H9 (cell line): ENCODE data around the gene MASP2. TPM values are rescaled to one million over a fixed set of nuclear protein-coding genes. Genes with fewer than 3 reads are reported as not detected.

Source experiments
- DNase-seq: peaks from one replicate; pipeline ENCODE4 v3.0.0-alpha.2; 2017
- H2AFZ ChIP-seq: one replicate; pipeline ENCODE4 v1.6.1; 2013; ENCODE audit warnings: mild to moderate bottlenecking, low read length, control low read depth, moderate library complexity
- H2AK5ac ChIP-seq: 2 replicates; pipeline ENCODE4 v1.6.1; 2013; ENCODE audit warnings: low read length, control low read depth, mixed read lengths; ENCODE audit not compliant: insufficient read length
- H2BK120ac ChIP-seq: one replicate; pipeline ENCODE4 v1.6.1; 2013; ENCODE audit warnings: low read depth, mild to moderate bottlenecking, low read length, control low read depth, inconsistent platforms; ENCODE audit not compliant: poor library complexity, severe bottlenecking
- H2BK12ac ChIP-seq: 2 replicates; pipeline ENCODE4 v1.6.1; 2013; ENCODE audit warnings: low read length, control low read depth, mixed read lengths, low read depth; ENCODE audit not compliant: insufficient read length
- H2BK15ac ChIP-seq: 2 replicates; pipeline ENCODE4 v1.6.1; 2013; ENCODE audit warnings: low read depth, low read length, control low read depth
- H2BK20ac ChIP-seq: one replicate; pipeline ENCODE4 v1.6.1; 2013; ENCODE audit warnings: low read depth, mild to moderate bottlenecking, low read length, control low read depth, inconsistent platforms; ENCODE audit not compliant: poor library complexity, severe bottlenecking
- H2BK5ac ChIP-seq: 2 replicates; pipeline ENCODE4 v1.6.1; 2013; ENCODE audit warnings: low read length, control low read depth, mixed read lengths; ENCODE audit not compliant: insufficient read length
- H3K14ac ChIP-seq: 2 replicates; pipeline ENCODE4 v1.6.1; 2013; ENCODE audit warnings: low read length, control low read depth; ENCODE audit not compliant: insufficient read depth
- H3K18ac ChIP-seq: 2 replicates; pipeline ENCODE4 v1.6.1; 2013; ENCODE audit warnings: low read depth, mild to moderate bottlenecking, mixed read lengths, low read length, control low read depth; ENCODE audit not compliant: insufficient read length
- H3K23ac ChIP-seq: 2 replicates; pipeline ENCODE4 v1.6.1; 2013; ENCODE audit warnings: low read length, control low read depth, mixed read lengths, low read depth; ENCODE audit not compliant: insufficient read length
- H3K23me2 ChIP-seq: 2 replicates; pipeline ENCODE4 v1.6.1; 2013; ENCODE audit warnings: low read depth, mild to moderate bottlenecking, mixed read lengths, low read length, control low read depth; ENCODE audit not compliant: insufficient read length, poor library complexity, severe bottlenecking
- H3K27ac ChIP-seq: 2 replicates; pipeline ENCODE4 v1.5.1; 2013; ENCODE audit warnings: low read length, control low read depth, mixed read lengths, low read depth; ENCODE audit not compliant: insufficient read length
- H3K27me3 ChIP-seq: 2 replicates; pipeline ENCODE4 v1.6.1; 2013; ENCODE audit warnings: low read length, control low read depth, inconsistent platforms; ENCODE audit not compliant: insufficient read depth
- H3K4ac ChIP-seq: 2 replicates; pipeline ENCODE4 v1.6.1; 2013; ENCODE audit warnings: low read depth, mild to moderate bottlenecking, control low read depth, inconsistent platforms, low read length, moderate library complexity
- H3K4me1 ChIP-seq: 2 replicates; pipeline ENCODE4 v1.6.1; 2013; ENCODE audit warnings: low read length, control low read depth, inconsistent platforms; ENCODE audit not compliant: insufficient read depth
- H3K4me2 ChIP-seq: 2 replicates; pipeline ENCODE4 v1.6.1; 2013; ENCODE audit warnings: low read length, control low read depth, mixed read lengths; ENCODE audit not compliant: insufficient read length, insufficient read depth
- H3K56ac ChIP-seq: 2 replicates; pipeline ENCODE4 v1.6.1; 2013; ENCODE audit warnings: low read depth, mild to moderate bottlenecking, mixed read lengths, low read length, control low read depth; ENCODE audit not compliant: insufficient read length
- H3K79me1 ChIP-seq: 2 replicates; pipeline ENCODE4 v1.6.1; 2013; ENCODE audit warnings: low read depth, mild to moderate bottlenecking, moderate library complexity, low read length, control low read depth, inconsistent platforms; ENCODE audit not compliant: insufficient read depth, poor library complexity, severe bottlenecking
- H3K79me2 ChIP-seq: 2 replicates; pipeline ENCODE4 v1.6.1; 2013; ENCODE audit warnings: low read length, control low read depth, inconsistent platforms; ENCODE audit not compliant: insufficient read depth
- H3K9ac ChIP-seq: 2 replicates; pipeline ENCODE4 v1.6.1; 2013; ENCODE audit warnings: low read length, control low read depth, mixed read lengths; ENCODE audit not compliant: insufficient read length; ENCODE audit errors: extremely low read depth
- H3K9me3 ChIP-seq: one replicate; pipeline ENCODE4 v1.6.1; 2013; ENCODE audit warnings: low read depth, low read length, inconsistent platforms; ENCODE audit not compliant: control insufficient read depth
- H3T11ph ChIP-seq: one replicate; pipeline ENCODE4 v1.6.1; 2013; ENCODE audit warnings: mild to moderate bottlenecking, low read length, control low read depth, inconsistent platforms
- H4K20me1 ChIP-seq: one replicate; pipeline ENCODE4 v1.6.1; 2013; ENCODE audit not compliant: control insufficient read depth, insufficient read length, insufficient read depth
- H4K5ac ChIP-seq: 2 replicates; pipeline ENCODE4 v1.6.1; 2013; ENCODE audit warnings: low read depth, mild to moderate bottlenecking, mixed read lengths, low read length, control low read depth; ENCODE audit not compliant: insufficient read length
- H4K8ac ChIP-seq: replicated peaks from 2 replicates; pipeline ENCODE4 v1.6.1; 2013; ENCODE audit warnings: low read length, control low read depth, mixed read lengths, low read depth; ENCODE audit not compliant: insufficient read length
- H4K91ac ChIP-seq: 2 replicates; pipeline ENCODE4 v1.6.1; 2013; ENCODE audit warnings: low read depth, mild to moderate bottlenecking, moderate library complexity, mixed read lengths, low read length, control low read depth; ENCODE audit not compliant: insufficient read length
- H3K27ac Mint-ChIP-seq, 3 experiments: 2 replicates in 2 of 3; 3 replicates in 1 of 3; pipeline ENCODE4 v1.8.0; 2020 to 2021; ENCODE audit warnings: mixed read lengths in 3 of 3, mild to moderate bottlenecking in 1 of 3, moderate library complexity in 1 of 3
- H3K27me3 Mint-ChIP-seq: 2 replicates; pipeline ENCODE4 v1.8.0; 2021; ENCODE audit warnings: low read depth, mild to moderate bottlenecking, moderate library complexity, mixed read lengths
- H3K36me3 Mint-ChIP-seq, 3 experiments: 2 replicates in 2 of 3; 3 replicates in 1 of 3; pipeline ENCODE4 v1.8.0; 2020 to 2021; ENCODE audit warnings: low read depth in 3 of 3, mixed read lengths in 3 of 3; ENCODE audit not compliant: insufficient read depth in 1 of 3
- H3K4me1 Mint-ChIP-seq, 2 experiments: 2 replicates each; pipeline ENCODE4 v1.8.0; 2020; ENCODE audit warnings: mixed read lengths in 2 of 2
- H3K4me3 Mint-ChIP-seq, 2 experiments: 2 replicates in 1 of 2; 3 replicates in 1 of 2; pipeline ENCODE4 v1.8.0; 2020 to 2021; ENCODE audit warnings: mild to moderate bottlenecking in 2 of 2, mixed read lengths in 2 of 2, moderate library complexity in 1 of 2
- H3K9me3 Mint-ChIP-seq, 2 experiments: 2 replicates in 1 of 2; 3 replicates in 1 of 2; pipeline ENCODE4 v1.8.0; 2020; ENCODE audit warnings: mild to moderate bottlenecking in 2 of 2, mixed read lengths in 2 of 2, moderate library complexity in 1 of 2
- CTCF ChIP-seq: fragments of 200-600 bp; sonication (generic); conservative IDR thresholded peaks from 3 replicates; pipeline ENCODE4 v1.8.0; 2021; ENCODE audit warnings: antibody characterized with exemption, mild to moderate bottlenecking
- WGBS: extraction: QIAGEN DNeasy Blood & Tissue Kit; methylation state at CpG from one replicate; pipeline ENCODE4 v1.1.7; 2013; ENCODE audit warnings: missing lambda C conversion rate, low lambda C conversion rate, mixed read lengths; ENCODE audit not compliant: insufficient read length; ENCODE audit errors: extremely low coverage; 5-methylcytosine and 5-hydroxymethylcytosine counted together
- total RNA-seq: library from RNA; stranded (reverse); gene quantifications from 2 replicates; pipeline ENCODE4 v1.2.1, GENCODE V29; 2021

MASP2 gene
- total RNA-seq, 1 experiment from 2014 or later, result 0.46 TPM

- no peak overlapping the region for H3K4ac ChIP-seq
- H3K27me3 Mint-ChIP-seq, result no peaks in the 10 kb centered on the region
- H3K27ac ChIP-seq, result no peak overlapping the region
- no peak overlapping the region for H2AFZ ChIP-seq
- no peak overlapping the region for H3K56ac ChIP-seq
- no peak overlapping the region for H4K91ac ChIP-seq
- H3K9me3 ChIP-seq, result no peaks in the 10 kb centered on the region
- peaks cover 13 to 19% of the 10 kb centered on the region in 2 experiments for H3K4me1 Mint-ChIP-seq
- no peak for DNase-seq
- no peak overlapping the region for H3K23ac ChIP-seq
- peaks cover 7% of the 10 kb centered on the region for H3K23me2 ChIP-seq
- H3K14ac ChIP-seq, result no peak overlapping the region
- no peaks in the 10 kb centered on the region; the same call in 1 of the 2 replicates for H3K27me3 ChIP-seq
- H3K36me3 Mint-ChIP-seq, result peaks cover 26 to 67% (median 37%) of the 10 kb centered on the region in 3 experiments
- H3K9me3 Mint-ChIP-seq, result no peaks in the 10 kb centered on the region
- H2BK5ac ChIP-seq, result no peak overlapping the region
- no peaks in the 10 kb centered on the region for H3K4me1 ChIP-seq
- H4K5ac ChIP-seq, result no peak overlapping the region
- no CpG with 5 or more reads among the region's 28 CpGs for WGBS
- no peak overlapping the region for H3T11ph ChIP-seq
- H3K4me3 Mint-ChIP-seq, result peak overlapping the region; percentile 88 to 91
- no peak overlapping the region for H2BK12ac ChIP-seq
- no peak overlapping the region for H2BK20ac ChIP-seq
- no peak overlapping the region for H3K18ac ChIP-seq
- peak overlapping the region; percentile 15 for H3K9ac ChIP-seq
- no peak overlapping the region for H2BK120ac ChIP-seq
- no peaks in the 10 kb centered on the region for H3K79me1 ChIP-seq
- H3K79me2 ChIP-seq, result peaks cover 2% of the 10 kb centered on the region; the same call in 1 of the 2 replicates
- no peaks in the 10 kb centered on the region for H4K20me1 ChIP-seq
- peak overlapping the region; percentile 56 for H3K4me2 ChIP-seq
- no peak overlapping the region for H4K8ac ChIP-seq
- H2AK5ac ChIP-seq, result no peak overlapping the region
- TF ChIP-seq CTCF, result no peak
- peak overlapping the region in 1 of 3 experiments; percentile 48; a peak in 2 of 7 replicates for H3K27ac Mint-ChIP-seq
- no peak overlapping the region for H2BK15ac ChIP-seq
These were observed 11.6 kb upstream of the MASP2 start for GRCh38 chr1:11058595-11059154.
